ENCODE data around the gene HOMER2.

HOMER2 gene

GRCh38 chr15:82830427-82831173, 121.9 kb downstream of the HOMER2 start:
- no peak overlapping the region for H3K4me2 ChIP-seq (ENCODE audit: insufficient read depth, low read length)
- no peak overlapping the region for H3K4me3 ChIP-seq (ENCODE audit: low read depth in 1 of 2, low read length in 2 of 2)
- ATAC-seq (ENCODE audit: insufficient read depth, low read depth), result no peak
- H2AFZ ChIP-seq (ENCODE audit: low read depth, low read length), result no peak overlapping the region
- TF ChIP-seq CTCF (IDR thresholded peaks at IDR 0.05; ENCODE audit: borderline replicate concordance, extremely low read depth, low read length, poor library complexity, severe bottlenecking) (no peak), EZH2 (IDR thresholded peaks at IDR 0.05; ENCODE audit: borderline replicate concordance, low read depth, low read length, severe bottlenecking) (no peak)
- H3K36me3 ChIP-seq (ENCODE audit: insufficient read depth, low read length), result peaks cover 91% of the 10 kb centered on the region
- no peak overlapping the region for H3K27ac ChIP-seq (ENCODE audit: low read length)
- H3K79me2 ChIP-seq (ENCODE audit: insufficient read depth, low read length), result no peaks in the 10 kb centered on the region
- H4K20me1 ChIP-seq (ENCODE audit: insufficient read depth, low read length), result 0 out of 2 replicates have a peak, but pooled peaks cover 4% of the 10 kb centered on the region
- H3K9me3 ChIP-seq (ENCODE audit: insufficient read depth, low read length, severe bottlenecking), result no peaks in the 10 kb centered on the region
- no peak overlapping the region for H3K9ac ChIP-seq (ENCODE audit: low read depth, low read length)
- DNase-seq, result no peak
- no peaks in the 10 kb centered on the region for H3K4me1 ChIP-seq (ENCODE audit: insufficient read depth, low read length)
- H3K27me3 ChIP-seq (ENCODE audit: insufficient read depth, low read length, poor library complexity), result no peaks in the 10 kb centered on the region

GRCh38 chr15:82829234-82829633, 123.3 kb downstream of the HOMER2 start:
- Histone ChIP-seq H3K4me3 (ENCODE audit: low read depth in 1 of 2, low read length in 2 of 2) (no peak overlapping the region), H3K27ac (ENCODE audit: low read length) (no peak overlapping the region), H3K27me3 (ENCODE audit: insufficient read depth, low read length, poor library complexity) (no peaks in the 10 kb centered on the region), H3K36me3 (ENCODE audit: insufficient read depth, low read length) (peaks cover 85% of the 10 kb centered on the region), H4K20me1 (ENCODE audit: insufficient read depth, low read length) (0 out of 2 replicates have a peak, but pooled peaks cover 4% of the 10 kb centered on the region), H3K79me2 (ENCODE audit: insufficient read depth, low read length) (no peaks in the 10 kb centered on the region), H3K9me3 (ENCODE audit: insufficient read depth, low read length, severe bottlenecking) (no peaks in the 10 kb centered on the region), H3K4me1 (ENCODE audit: insufficient read depth, low read length) (no peaks in the 10 kb centered on the region), H3K4me2 (ENCODE audit: insufficient read depth, low read length) (no peak overlapping the region), H3K9ac (ENCODE audit: low read depth, low read length) (no peak overlapping the region), H2AFZ (ENCODE audit: low read depth, low read length) (no peak overlapping the region)
- DNase-seq, result no peak
- ATAC-seq (ENCODE audit: insufficient read depth, low read depth), result no peak
- TF ChIP-seq CTCF (IDR thresholded peaks at IDR 0.05; ENCODE audit: borderline replicate concordance, extremely low read depth, low read length, poor library complexity, severe bottlenecking) (no peak), EZH2 (IDR thresholded peaks at IDR 0.05; ENCODE audit: borderline replicate concordance, low read depth, low read length, severe bottlenecking) (no peak)

- ATAC-seq (ENCODE audit: insufficient read depth, low read depth) (no peak), DNase-seq (no peak)
- Histone ChIP-seq H3K27ac (ENCODE audit: low read length) (no peak overlapping the region), H3K4me1 (ENCODE audit: insufficient read depth, low read length) (no peaks in the 10 kb centered on the region), H3K9ac (ENCODE audit: low read depth, low read length) (no peak overlapping the region), H3K9me3 (ENCODE audit: insufficient read depth, low read length, severe bottlenecking) (no peaks in the 10 kb centered on the region), H3K79me2 (ENCODE audit: insufficient read depth, low read length) (no peaks in the 10 kb centered on the region), H3K27me3 (ENCODE audit: insufficient read depth, low read length, poor library complexity) (no peaks in the 10 kb centered on the region), H3K4me3 (ENCODE audit: low read depth in 1 of 2, low read length in 2 of 2) (no peak overlapping the region), H4K20me1 (ENCODE audit: insufficient read depth, low read length) (0 out of 2 replicates have a peak, but pooled peaks cover 4% of the 10 kb centered on the region), H3K36me3 (ENCODE audit: insufficient read depth, low read length) (peaks cover 80% of the 10 kb centered on the region), H2AFZ (ENCODE audit: low read depth, low read length) (no peak overlapping the region), H3K4me2 (ENCODE audit: insufficient read depth, low read length) (no peak overlapping the region)
- no peak for TF ChIP-seq CTCF (IDR thresholded peaks at IDR 0.05; ENCODE audit: borderline replicate concordance, extremely low read depth, low read length, poor library complexity, severe bottlenecking)
- no peak for TF ChIP-seq EZH2 (IDR thresholded peaks at IDR 0.05; ENCODE audit: borderline replicate concordance, low read depth, low read length, severe bottlenecking)
These were observed 124.4 kb downstream of the HOMER2 start for GRCh38 chr15:82828075-82828474.

All from DND-41 (cell line).